HG03280 (cell line): ENCODE measurements around the gene TBCD.

Source experiments
- ATAC-seq: cut with Tn5 transposase; IDR thresholded peaks from one replicate; pipeline ENCODE4 v1.9.1; 2021; ENCODE audit warnings: mild to moderate bottlenecking, moderate library complexity; ENCODE audit not compliant: unreplicated experiment

Gene TBCD

GRCh38 chr17:82751571-82752370, at the start of gene TBCD:
Gene TBCD, plus strand, starts transcription at chr17:82752065. Its CDS starts 129 bp downstream, at chr17:82752194.
- ATAC-seq = peak; percentile 77

- ATAC-seq = no peak
Measured at GRCh38 chr17:82702231-82702927, 49.5 kb upstream of the TBCD start.

GRCh38 chr17:82703036-82703745, 48.7 kb upstream of the TBCD start:
- ATAC-seq = no peak

GRCh38 chr17:82703935-82704865, 47.7 kb upstream of the TBCD start:
- ATAC-seq = no peak

GRCh38 chr17:82704886-82705285, 47.0 kb upstream of the TBCD start:
- ATAC-seq = no peak

- ATAC-seq = no peak
Measured at GRCh38 chr17:82705756-82706155, 46.1 kb upstream of the TBCD start.

- no peak for ATAC-seq
Measured at GRCh38 chr17:82709024-82709675, 42.7 kb upstream of the TBCD start.

GRCh38 chr17:82709676-82710498, 42.0 kb upstream of the TBCD start:
- no peak for ATAC-seq

GRCh38 chr17:82710499-82711232, 41.2 kb upstream of the TBCD start:
- no peak for ATAC-seq

GRCh38 chr17:82713071-82713723, 38.7 kb upstream of the TBCD start:
- ATAC-seq = no peak

- ATAC-seq = peak; percentile 77
Measured at GRCh38 chr17:82716203-82717010, 35.5 kb upstream of the TBCD start, which contains the start of gene FN3KRP. Gene FN3KRP, plus strand, starts transcription at chr17:82716706. Its CDS starts 50 bp downstream, at chr17:82716756.

- ATAC-seq = no peak
Measured at GRCh38 chr17:82718986-82719685, 32.7 kb upstream of the TBCD start.

GRCh38 chr17:82720204-82720603, 31.7 kb upstream of the TBCD start:
- ATAC-seq = no peak

- ATAC-seq = no peak
Measured at GRCh38 chr17:82722341-82723013, 29.4 kb upstream of the TBCD start.

GRCh38 chr17:82723169-82723807, 28.6 kb upstream of the TBCD start:
- no peak for ATAC-seq
